Panc1 (cell line): ENCODE results near the gene BABAM2. TPM values are rescaled to one million over a fixed set of nuclear protein-coding genes. Genes with fewer than 3 reads are reported as not detected.

ENCODE experiments used
- ATAC-seq: fragments of 200-7000 bp; cut with Tn5 transposase; 2 replicates; pipeline ENCODE4 v1.9.1; 2020; ENCODE audit warnings: mild to moderate bottlenecking, moderate library complexity
- BruUV-seq: library from RNA; stranded (reverse); fragments of 400-500 nt; replicated peaks from 2 replicates; lab custom pipeline; 2021; lab: Mats Ljungman, UMichigan
- CTCF ChIA-PET: fragments of 300-600 bp; sonication (Branson Sonifier 250); formaldehyde crosslinking; loops from one replicate; lab custom pipeline; 2022; ENCODE audit warnings: antibody characterized with exemption; lab: Charles Lee
- POLR2A ChIA-PET: fragments of 300-600 bp; sonication (Branson Sonifier 250); formaldehyde crosslinking; loops from one replicate; lab custom pipeline; 2022; ENCODE audit warnings: antibody characterized with exemption; lab: Charles Lee
- DNase-seq: peaks from one replicate; pipeline ENCODE4 v3.0.0-alpha.2; 2010; ENCODE audit warnings: low read depth, low spot score
- H3K27ac ChIP-seq: 2 replicates; pipeline ENCODE4 v1.5.1; 2011; ENCODE audit warnings: mild to moderate bottlenecking, low read length, inconsistent platforms
- H3K27me3 ChIP-seq: fragments of 200-500 bp; sonication (Bioruptor generic); 2 replicates; pipeline ENCODE4 v1.6.0; 2014; ENCODE audit warnings: low read length, inconsistent platforms; ENCODE audit not compliant: control insufficient read depth, insufficient read depth
- H3K36me3 ChIP-seq: fragments of 200-500 bp; sonication (Bioruptor generic); 2 replicates; pipeline ENCODE4 v1.5.1; 2014; ENCODE audit warnings: inconsistent platforms, mild to moderate bottlenecking, low read length, moderate library complexity; ENCODE audit not compliant: control insufficient read depth, insufficient read depth
- H3K4me1 ChIP-seq: 2 replicates; pipeline ENCODE4 v1.5.1; 2011; ENCODE audit warnings: inconsistent platforms, mild to moderate bottlenecking, low read length, moderate library complexity; ENCODE audit not compliant: control insufficient read depth, insufficient read depth
- H3K4me3 ChIP-seq, 2 experiments: 2 replicates each; pipeline ENCODE4 v1.5.1; 2011 to 2012; ENCODE audit warnings: low read depth in 2 of 2, low read length in 2 of 2, mild to moderate bottlenecking in 2 of 2, inconsistent platforms in 1 of 2, moderate library complexity in 1 of 2
- H3K9me3 ChIP-seq: fragments of 200-500 bp; sonication (Bioruptor generic); 2 replicates; pipeline ENCODE4 v1.5.1; 2014; ENCODE audit warnings: low read depth, mild to moderate bottlenecking, inconsistent platforms, low read length, moderate library complexity; ENCODE audit not compliant: control insufficient read depth, insufficient read depth
- CTCF ChIP-seq: fragments of 450-650 bp; IDR thresholded peaks from 2 replicates; pipeline ENCODE4 v1.5.1; 2017; ENCODE audit warnings: mild to moderate bottlenecking
- POLR2AphosphoS5 ChIP-seq: IDR thresholded peaks from 2 replicates; pipeline ENCODE4 v1.6.1; 2012; ENCODE audit warnings: mild to moderate bottlenecking, low read depth, low read length, moderate library complexity
- REST ChIP-seq, 2 experiments: IDR thresholded peaks; 2 replicates each; pipeline ENCODE4 v1.6.1; 2011 to 2012; ENCODE audit warnings: low read depth in 2 of 2, control low read depth in 1 of 2, low read length in 1 of 2, mild to moderate bottlenecking in 1 of 2, moderate library complexity in 1 of 2; ENCODE audit not compliant: insufficient read depth in 1 of 2
- SIN3A ChIP-seq: IDR thresholded peaks from 2 replicates; pipeline ENCODE4 v1.6.1; 2012; ENCODE audit warnings: low read depth, mild to moderate bottlenecking, low read length, moderate library complexity, borderline replicate concordance; ENCODE audit not compliant: insufficient read depth
- TCF7L2 ChIP-seq: IDR thresholded peaks from 2 replicates; pipeline ENCODE4 v1.6.1; 2011; ENCODE audit warnings: mild to moderate bottlenecking, low read depth, low read length, inconsistent platforms
- in situ Hi-C: cut with HindIII; loops from 2 replicates; pipeline ENCODE4 v1.10.0; 2016; ENCODE audit warnings: low sequenced_read_pairs, low pct_unique_long_range_greater_than_20kb
- intact Hi-C: fragments of 100-400 bp; cut with micrococcal nuclease; formaldehyde crosslinking; loops from one replicate; pipeline ENCODE4 v1.10.0; 2022; ENCODE audit not compliant: unreplicated experiment
- total RNA-seq: library from RNA; stranded (reverse); gene quantifications from one replicate; pipeline ENCODE4 v1.2.1, GENCODE V29; 2021; ENCODE audit not compliant: unreplicated experiment

Gene BABAM2
- total RNA-seq, 1 experiment from 2014 or later: 31.2 TPM

DNA sequence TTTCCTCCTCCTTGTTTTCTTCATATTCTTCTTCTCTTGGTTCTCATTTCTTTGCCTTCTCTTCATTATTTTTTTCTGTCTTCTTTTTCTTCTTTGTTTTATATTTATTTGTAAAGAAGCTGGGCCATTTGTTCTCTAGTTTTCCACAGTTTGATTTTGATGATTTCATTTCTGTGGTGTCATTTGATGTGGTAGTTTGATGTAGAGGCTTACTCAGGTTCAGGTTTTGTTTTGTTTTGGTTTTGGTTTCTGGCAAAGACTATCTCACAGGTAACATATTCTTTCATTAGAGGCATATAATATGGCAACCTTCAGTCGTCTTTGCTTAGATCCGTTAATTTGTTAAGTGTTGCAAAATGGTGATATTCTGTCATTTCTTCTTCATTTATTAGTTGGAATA, 75.3 kb downstream of the BABAM2 start:
- TF ChIP-seq POLR2AphosphoS5 (no peak), REST (IDR thresholded peaks at IDR 0.05; ENCODE audit: insufficient read depth in 1 of 2, low read depth in 2 of 2, low read length in 1 of 2) (no peak), CTCF (no peak), SIN3A (no peak), TCF7L2 (no peak)
- Histone ChIP-seq H3K27me3 (no peaks in the 10 kb centered on the region), H3K36me3 (no peaks in the 10 kb centered on the region), H3K4me1 (no peaks in the 10 kb centered on the region), H3K4me3 (no peak overlapping the region), H3K9me3 (no peaks in the 10 kb centered on the region), H3K27ac (no peak overlapping the region)
- ChIA-PET POLR2A (no interaction called here), CTCF (no interaction called here)
- no peak for DNase-seq
- ATAC-seq: no peak
- no TSS peak for BruUV-seq
- intact Hi-C loops: no loop called here
- in situ Hi-C loops: no loop called here

DNA sequence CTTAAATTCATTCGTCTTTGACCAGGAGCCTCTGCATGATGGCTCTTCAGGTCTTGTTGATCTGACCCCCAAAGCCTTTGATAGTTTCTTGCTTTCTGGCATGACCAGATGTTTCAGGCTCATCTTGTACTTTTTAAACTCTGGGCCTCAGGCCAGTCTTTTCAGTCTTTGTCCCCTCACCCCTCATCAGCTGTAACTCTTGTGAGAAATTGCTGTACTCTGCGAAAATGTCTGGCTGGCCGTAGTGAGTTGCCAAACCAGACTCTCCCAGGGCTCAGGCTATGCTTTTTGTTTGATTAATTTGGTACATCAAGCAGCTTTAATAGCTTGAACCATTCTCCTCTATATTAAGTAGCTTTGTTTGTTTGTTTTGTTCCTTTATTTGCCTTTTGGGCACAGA, 75.9 kb downstream of the BABAM2 start:
- intact Hi-C loops (no loop called here), in situ Hi-C loops (no loop called here)
- TF ChIP-seq TCF7L2 (no peak), SIN3A (no peak), CTCF (no peak), REST (IDR thresholded peaks at IDR 0.05; ENCODE audit: insufficient read depth in 1 of 2, low read depth in 2 of 2, low read length in 1 of 2) (no peak), POLR2AphosphoS5 (no peak)
- ChIA-PET POLR2A (no interaction called here), CTCF (no interaction called here)
- H3K4me3 ChIP-seq: no peak overlapping the region
- BruUV-seq: no TSS peak
- H3K36me3 ChIP-seq: no peaks in the 10 kb centered on the region
- H3K27ac ChIP-seq: no peak overlapping the region
- no peak for DNase-seq
- no peak for ATAC-seq
- no peaks in the 10 kb centered on the region for H3K4me1 ChIP-seq
- no peaks in the 10 kb centered on the region for H3K9me3 ChIP-seq
- H3K27me3 ChIP-seq: no peaks in the 10 kb centered on the region
